HUES64 (cell line): ENCODE data around the gene STARD6.
A peak's percentile ranks its signal among the peaks of the same experiment; 100 is the strongest.

Experiments used
- H3K27ac ChIP-seq: 2 replicates; pipeline ENCODE4 v1.7.0; 2013; ENCODE audit warnings: low read depth, low read length, inconsistent platforms
- H3K27me3 ChIP-seq: 2 replicates; pipeline ENCODE4 v1.6.1; 2013; ENCODE audit warnings: mild to moderate bottlenecking, low read length; ENCODE audit not compliant: insufficient read depth
- H3K36me3 ChIP-seq: 2 replicates; pipeline ENCODE4 v1.6.1; 2013; ENCODE audit warnings: mild to moderate bottlenecking, low read length; ENCODE audit not compliant: insufficient read depth
- H3K4me1 ChIP-seq: 2 replicates; pipeline ENCODE4 v1.6.1; 2013; ENCODE audit warnings: mild to moderate bottlenecking, low read length, moderate library complexity; ENCODE audit not compliant: insufficient read depth
- H3K4me3 ChIP-seq: 2 replicates; pipeline ENCODE4 v1.5.1; 2013; ENCODE audit warnings: mild to moderate bottlenecking, low read length, moderate library complexity
- H3K9ac ChIP-seq: 2 replicates; pipeline ENCODE4 v1.6.1; 2013; ENCODE audit warnings: mild to moderate bottlenecking, low read depth, low read length
- H3K9me3 ChIP-seq: 2 replicates; pipeline ENCODE4 v1.6.1; 2013; ENCODE audit warnings: low read depth, low read length; ENCODE audit not compliant: insufficient read depth
- WGBS: fragments of 150-250, 120-280 bp; methylation state at CpG from one replicate; pipeline ENCODE4 v1.1.7; 2013; ENCODE audit warnings: missing lambda C conversion rate; 5-methylcytosine and 5-hydroxymethylcytosine counted together

The STARD6 gene

GRCh38 chr18:54386043-54386442 lies 28.4 kb upstream of the STARD6 start:
- Histone ChIP-seq H3K36me3 (peaks cover 6% of the 10 kb centered on the region; the same call in 1 of the 2 replicates), H3K9me3 (peaks cover 4% of the 10 kb centered on the region; the same call in 1 of the 2 replicates), H3K27ac (peak overlapping the region; percentile 9; the same call in 1 of the 2 replicates), H3K4me3 (no peak overlapping the region), H3K27me3 (no peaks in the 10 kb centered on the region), H3K9ac (no peak overlapping the region), H3K4me1 (peaks cover 44% of the 10 kb centered on the region)
- 80% methylated on average over 4 of the region's 4 CpGs for WGBS

- H3K27me3 ChIP-seq: no peaks in the 10 kb centered on the region
- no peak overlapping the region for H3K27ac ChIP-seq
- peaks cover 34% of the 10 kb centered on the region for H3K36me3 ChIP-seq
- peaks cover 4% of the 10 kb centered on the region; the same call in 1 of the 2 replicates for H3K9me3 ChIP-seq
- peaks cover 34% of the 10 kb centered on the region for H3K4me1 ChIP-seq
- WGBS: 72% methylated on average over 8 of the region's 8 CpGs
- H3K9ac ChIP-seq: no peak overlapping the region
- no peak overlapping the region for H3K4me3 ChIP-seq
Measured at GRCh38 chr18:54382733-54383252, 25.1 kb upstream of the STARD6 start.

GRCh38 chr18:54382076-54382475 lies 24.4 kb upstream of the STARD6 start:
- peaks cover 37% of the 10 kb centered on the region for H3K36me3 ChIP-seq
- 92% methylated on average over 3 of the region's 3 CpGs for whole genome bisulfite sequencing

GRCh38 chr18:54381640-54382039 lies 24.0 kb upstream of the STARD6 start:
- H3K4me3 ChIP-seq: no peak overlapping the region
- H3K36me3 ChIP-seq: peaks cover 38% of the 10 kb centered on the region
- H3K9ac ChIP-seq: no peak overlapping the region
- no peaks in the 10 kb centered on the region for H3K27me3 ChIP-seq
- peaks cover 33% of the 10 kb centered on the region for H3K4me1 ChIP-seq
- WGBS: 73% methylated on average over 2 of the region's 2 CpGs
- H3K9me3 ChIP-seq: no peaks in the 10 kb centered on the region
- no peak overlapping the region for H3K27ac ChIP-seq

More at GRCh38 chr18:54382076-54382475, 24.4 kb upstream of the STARD6 start:
- peaks cover 33% of the 10 kb centered on the region for H3K4me1 ChIP-seq
- no peak overlapping the region for H3K27ac ChIP-seq
- no peaks in the 10 kb centered on the region for H3K9me3 ChIP-seq
- H3K27me3 ChIP-seq: no peaks in the 10 kb centered on the region
- H3K9ac ChIP-seq: no peak overlapping the region
- no peak overlapping the region for H3K4me3 ChIP-seq

GRCh38 chr18:54378057-54378456 lies 20.4 kb upstream of the STARD6 start:
- no peak overlapping the region for H3K27ac ChIP-seq
- WGBS: 87% methylated on average over 4 of the region's 4 CpGs
- no peaks in the 10 kb centered on the region for H3K27me3 ChIP-seq
- H3K9ac ChIP-seq: no peak overlapping the region
- no peaks in the 10 kb centered on the region for H3K9me3 ChIP-seq
- H3K4me1 ChIP-seq: peaks cover 18% of the 10 kb centered on the region
- no peak overlapping the region for H3K4me3 ChIP-seq
- H3K36me3 ChIP-seq: peaks cover 70% of the 10 kb centered on the region

GRCh38 chr18:54360406-54360805 lies 2.7 kb upstream of the STARD6 start:
- H3K4me1 ChIP-seq: peaks cover 22% of the 10 kb centered on the region
- H3K4me3 ChIP-seq: no peak overlapping the region; the same call in 1 of the 2 replicates
- H3K9me3 ChIP-seq: no peaks in the 10 kb centered on the region
- no peak overlapping the region for H3K9ac ChIP-seq
- WGBS: 91% methylated on average over 3 of the region's 3 CpGs
- H3K27me3 ChIP-seq: no peaks in the 10 kb centered on the region
- peaks cover 43% of the 10 kb centered on the region for H3K36me3 ChIP-seq
- no peak overlapping the region for H3K27ac ChIP-seq

GRCh38 chr18:54359233-54359632 lies 1.6 kb upstream of the STARD6 start:
- no peaks in the 10 kb centered on the region for H3K27me3 ChIP-seq
- no peaks in the 10 kb centered on the region for H3K9me3 ChIP-seq
- no peak overlapping the region for H3K27ac ChIP-seq
- H3K4me3 ChIP-seq: peak overlapping the region; percentile 89
- WGBS: 32% methylated on average over 5 of the region's 6 CpGs
- peaks cover 22% of the 10 kb centered on the region for H3K4me1 ChIP-seq
- peaks cover 31% of the 10 kb centered on the region for H3K36me3 ChIP-seq
- H3K9ac ChIP-seq: peak overlapping the region; percentile 80; the same call in 1 of the 2 replicates

GRCh38 chr18:54358495-54359040 lies 910 bp upstream of the STARD6 start:
- WGBS: 1% methylated on average over 21 of the region's 21 CpGs
- Histone ChIP-seq H3K9ac (peak overlapping the region; percentile 80), H3K27ac (no peak overlapping the region), H3K9me3 (no peaks in the 10 kb centered on the region), H3K4me3 (peak overlapping the region; percentile 89), H3K4me1 (peaks cover 22% of the 10 kb centered on the region), H3K36me3 (peaks cover 28% of the 10 kb centered on the region), H3K27me3 (no peaks in the 10 kb centered on the region)

GRCh38 chr18:54357082-54357659 lies 487 bp downstream of the STARD6 start:
- peak overlapping the region; percentile 89 for H3K4me3 ChIP-seq
- no peaks in the 10 kb centered on the region; the same call in 1 of the 2 replicates for H3K9me3 ChIP-seq
- WGBS: 1% methylated on average over 15 of the region's 15 CpGs
- peaks cover 22% of the 10 kb centered on the region for H3K4me1 ChIP-seq
- H3K9ac ChIP-seq: peak overlapping the region; percentile 80
- H3K27me3 ChIP-seq: no peaks in the 10 kb centered on the region
- peak overlapping the region; percentile 51 for H3K27ac ChIP-seq
- H3K36me3 ChIP-seq: peaks cover 19% of the 10 kb centered on the region

GRCh38 chr18:54351186-54351585 lies 6.5 kb downstream of the STARD6 start:
- Histone ChIP-seq H3K36me3 (no peaks in the 10 kb centered on the region), H3K4me3 (no peak overlapping the region), H3K27ac (no peak overlapping the region), H3K4me1 (no peaks in the 10 kb centered on the region), H3K27me3 (no peaks in the 10 kb centered on the region), H3K9me3 (no peaks in the 10 kb centered on the region; the same call in 1 of the 2 replicates), H3K9ac (no peak overlapping the region)
- 97% methylated on average over 1 of the region's 1 CpG for WGBS

- Histone ChIP-seq H3K36me3 (no peaks in the 10 kb centered on the region), H3K4me1 (no peaks in the 10 kb centered on the region), H3K9ac (no peak overlapping the region), H3K4me3 (no peak overlapping the region), H3K9me3 (peaks cover 10% of the 10 kb centered on the region), H3K27ac (no peak overlapping the region), H3K27me3 (no peaks in the 10 kb centered on the region)
- 96% methylated on average over 4 of the region's 4 CpGs for WGBS
Measured at GRCh38 chr18:54338230-54338629, 19.4 kb downstream of the STARD6 start.
